IMR-90 (cell line): ENCODE measurements around the gene CAPS2. TPM values are rescaled to one million over a fixed set of nuclear protein-coding genes. Genes with fewer than 3 reads are reported as not detected.

Experiments used
- ATAC-seq: fragments of 200-7000 bp; cut with Tn5 transposase; 2 replicates; pipeline ENCODE4 v1.9.1; 2020; ENCODE audit warnings: low read depth, mild to moderate bottlenecking, moderate library complexity
- BruUV-seq: library from RNA; stranded (reverse); fragments of 400-500 nt; replicated peaks from 2 replicates; lab custom pipeline; 2021; lab: Mats Ljungman, UMichigan
- CTCF ChIA-PET: fragments of 300-600 bp; formaldehyde crosslinking; extraction: SDS; loops from one replicate; lab custom pipeline; 2021; ENCODE audit warnings: antibody characterized with exemption; lab: Yijun Ruan, JAX
- POLR2A ChIA-PET: fragments of 300-600 bp; sonication (Branson Sonifier 250); formaldehyde crosslinking; loops from one replicate; lab custom pipeline; 2022; ENCODE audit warnings: antibody characterized with exemption; ENCODE audit not compliant: unreplicated experiment; lab: Charles Lee
- DNase-seq: peaks from one replicate; pipeline ENCODE4 v3.0.0; 2013
- H2AFZ ChIP-seq: replicated peaks from 2 replicates; pipeline ENCODE3; 2013; ENCODE audit warnings: low read length, mild to moderate bottlenecking; ENCODE audit not compliant: poor library complexity
- H2AK5ac ChIP-seq: 2 replicates; pipeline ENCODE4 v1.6.1; 2013; ENCODE audit warnings: low read depth, low read length, inconsistent platforms
- H2AK9ac ChIP-seq: replicated peaks from 2 replicates; pipeline ENCODE3; 2013; ENCODE audit warnings: mild to moderate bottlenecking, low read depth, low read length, moderate library complexity; ENCODE audit not compliant: poor library complexity
- H2BK120ac ChIP-seq: 2 replicates; pipeline ENCODE4 v1.6.1; 2013; ENCODE audit warnings: low read depth, low read length, inconsistent platforms
- H2BK15ac ChIP-seq: 3 replicates; pipeline ENCODE4 v1.6.1; 2013; ENCODE audit warnings: low read depth, low read length, inconsistent platforms
- H2BK20ac ChIP-seq: 2 replicates; pipeline ENCODE4 v1.6.1; 2013; ENCODE audit warnings: low read depth, mild to moderate bottlenecking, inconsistent platforms, low read length, moderate library complexity
- H2BK5ac ChIP-seq: 2 replicates; pipeline ENCODE4 v1.6.1; 2013; ENCODE audit warnings: mild to moderate bottlenecking, low read depth, low read length, inconsistent platforms; ENCODE audit not compliant: poor library complexity, severe bottlenecking
- H3K14ac ChIP-seq: replicated peaks from 2 replicates; pipeline ENCODE4 v1.6.1; 2013; ENCODE audit warnings: low read depth, low read length, inconsistent platforms
- H3K18ac ChIP-seq: 2 replicates; pipeline ENCODE4 v1.6.1; 2013; ENCODE audit warnings: low read depth, low read length, control low read depth
- H3K23ac ChIP-seq: 2 replicates; pipeline ENCODE4 v1.6.1; 2013; ENCODE audit warnings: low read depth, low read length, inconsistent platforms
- H3K27ac ChIP-seq: 2 replicates; pipeline ENCODE4 v1.5.1; 2013; ENCODE audit warnings: mild to moderate bottlenecking, control low read depth, low read length; ENCODE audit not compliant: insufficient read depth
- H3K27me3 ChIP-seq: 2 replicates; pipeline ENCODE4 v1.6.1; 2013; ENCODE audit warnings: low read length; ENCODE audit not compliant: control insufficient read depth, insufficient read depth
- H3K36me3 ChIP-seq: 2 replicates; pipeline ENCODE4 v1.6.1; 2013; ENCODE audit warnings: low read length, mixed read lengths; ENCODE audit not compliant: control insufficient read depth, insufficient read depth
- H3K4ac ChIP-seq: 2 replicates; pipeline ENCODE4 v1.6.1; 2013; ENCODE audit warnings: low read depth, low read length, inconsistent platforms
- H3K4me1 ChIP-seq: 2 replicates; pipeline ENCODE4 v1.6.1; 2013; ENCODE audit warnings: low read length, mixed read lengths; ENCODE audit not compliant: control insufficient read depth, insufficient read depth
- H3K4me2 ChIP-seq: 2 replicates; pipeline ENCODE4 v1.6.1; 2013; ENCODE audit warnings: low read depth, mild to moderate bottlenecking, control low read depth, low read length, moderate library complexity
- H3K4me3 ChIP-seq: 2 replicates; pipeline ENCODE4 v1.5.1; 2013; ENCODE audit warnings: low read depth, mild to moderate bottlenecking, control low read depth, low read length, moderate library complexity; ENCODE audit not compliant: insufficient read depth
- H3K56ac ChIP-seq: 2 replicates; pipeline ENCODE4 v1.6.1; 2013; ENCODE audit warnings: low read length, inconsistent platforms; ENCODE audit not compliant: insufficient read depth; ENCODE audit errors: extremely low read depth
- H3K79me1 ChIP-seq, 2 experiments: 2 replicates each; pipeline ENCODE4 v1.6.1; 2013; ENCODE audit warnings: low read length in 2 of 2, inconsistent platforms in 1 of 2, low read depth in 1 of 2
- H3K9ac ChIP-seq: 2 replicates; pipeline ENCODE4 v1.6.1; 2013; ENCODE audit warnings: low read depth, low read length, control low read depth
- H3K9me1 ChIP-seq: 2 replicates; pipeline ENCODE4 v1.6.1; 2013; ENCODE audit warnings: low read length, inconsistent platforms; ENCODE audit not compliant: insufficient read depth
- H3K9me3 ChIP-seq: 2 replicates; pipeline ENCODE4 v1.6.1; 2013; ENCODE audit warnings: low read length; ENCODE audit not compliant: control insufficient read depth, insufficient read depth
- H4K20me1 ChIP-seq: 2 replicates; pipeline ENCODE4 v1.6.1; 2013; ENCODE audit warnings: low read length, inconsistent platforms; ENCODE audit not compliant: insufficient read depth
- H4K5ac ChIP-seq: 2 replicates; pipeline ENCODE4 v1.6.1; 2013; ENCODE audit warnings: mild to moderate bottlenecking, low read depth, low read length, control low read depth
- H4K8ac ChIP-seq, 2 experiments: 2 replicates each; pipeline ENCODE4 v1.6.1; 2013; ENCODE audit warnings: low read depth in 2 of 2, low read length in 2 of 2, control low read depth in 1 of 2, inconsistent platforms in 1 of 2
- H4K91ac ChIP-seq: 2 replicates; pipeline ENCODE4 v1.6.1; 2013; ENCODE audit warnings: low read depth, low read length, inconsistent platforms; ENCODE audit not compliant: insufficient read depth
- BHLHE40 ChIP-seq: fragments of 150-350 bp; IDR thresholded peaks from 2 replicates; pipeline ENCODE4 v1.6.1; 2016; ENCODE audit warnings: mild to moderate bottlenecking, low read depth, low read length
- CEBPB ChIP-seq: IDR thresholded peaks from 2 replicates; pipeline ENCODE4 v1.6.1; 2012; ENCODE audit warnings: low read depth, low read length, improper control_type of control experiment
- FOS ChIP-seq: fragments of 150-350 bp; IDR thresholded peaks from 2 replicates; pipeline ENCODE4 v1.6.1; 2016; ENCODE audit warnings: low read depth, low read length
- MAFK ChIP-seq: IDR thresholded peaks from 2 replicates; pipeline ENCODE4 v1.6.1; 2012; ENCODE audit warnings: low read depth, low read length, improper control_type of control experiment
- MAZ ChIP-seq: IDR thresholded peaks from 2 replicates; pipeline ENCODE4 v1.6.1; 2012; ENCODE audit warnings: low read depth, mild to moderate bottlenecking, low read length, improper control_type of control experiment, moderate library complexity, borderline replicate concordance
- MXI1 ChIP-seq: IDR thresholded peaks from 2 replicates; pipeline ENCODE4 v1.6.1; 2012; ENCODE audit warnings: low read depth, mild to moderate bottlenecking, low read length, moderate library complexity, borderline replicate concordance
- NFE2L2 ChIP-seq: fragments of 150-350 bp; IDR thresholded peaks from 2 replicates; pipeline ENCODE4 v1.6.1; 2016; ENCODE audit warnings: low read depth, mild to moderate bottlenecking, low read length
- POLR2A ChIP-seq: IDR thresholded peaks from 2 replicates; pipeline ENCODE4 v1.6.1; 2012; ENCODE audit warnings: mild to moderate bottlenecking, low read depth, low read length
- RAD21 ChIP-seq: IDR thresholded peaks from 2 replicates; pipeline ENCODE4 v1.6.1; 2012; ENCODE audit warnings: low read length, improper control_type of control experiment
- RCOR1 ChIP-seq: IDR thresholded peaks from 2 replicates; pipeline ENCODE4 v1.6.1; 2012; ENCODE audit warnings: mild to moderate bottlenecking, low read length, improper control_type of control experiment; ENCODE audit not compliant: insufficient replicate concordance
- WGBS, 2 experiments: methylation state at CpG; one replicate each; pipeline versions ENCODE4 v1.1.5 to v1.1.7; 2013; ENCODE audit warnings: missing lambda C conversion rate in 2 of 2; ENCODE audit not compliant: insufficient read length in 1 of 2; ENCODE audit errors: extremely low coverage in 2 of 2; 5-methylcytosine and 5-hydroxymethylcytosine counted together
- dilution Hi-C: fragments of 300-500 bp; cut with HindIII; formaldehyde crosslinking; loops from one replicate; pipeline ENCODE4 v1.14.3; 2018; ENCODE audit warnings: low sequenced_read_pairs; ENCODE audit not compliant: unreplicated experiment
- in situ Hi-C: fragments of 300-500 bp; cut with MboI; formaldehyde crosslinking; loops from 3 replicates; pipeline ENCODE4 v1.14.3; 2019; ENCODE audit warnings: low sequenced_read_pairs, inconsistent platforms, mixed read lengths
- intact Hi-C: fragments of 100-400 bp; cut with micrococcal nuclease; formaldehyde crosslinking; loops from 2 replicates; pipeline ENCODE4 v1.10.0; 2022
- polyA plus RNA-seq, 3 experiments: library from polyadenylated mRNA; depleted of rRNA; stranded (reverse); fragments of >200 nt; gene quantifications; 2 replicates each; pipeline ENCODE4 v1.2.3, GENCODE V29; 2012; ENCODE audit warnings: low replicate concordance in 1 of 3
- total RNA-seq: library from RNA; depleted of rRNA; stranded (reverse); fragments of >200 nt; gene quantifications from 2 replicates; pipeline ENCODE4 v1.2.3, GENCODE V29; 2012
- TF ChIP-seq, protein P1 (sequence below): conservative IDR thresholded peaks from 2 replicates; pipeline ENCODE4 v1.5.1; 2012; ENCODE audit warnings: mild to moderate bottlenecking, low read depth, low read length, improper control_type of control experiment
- TF ChIP-seq, protein P2 (sequence below): fragments of 150-350 bp; IDR thresholded peaks from 2 replicates; pipeline ENCODE4 v1.6.1; 2017; ENCODE audit warnings: mild to moderate bottlenecking, antibody characterized with exemption, low read length, low read depth

The CAPS2 gene
- total and polyA plus RNA-seq, 2 of the 4 experiments (the other 2 are of a cell fraction): 1.2 to 2.7 TPM

DNA sequence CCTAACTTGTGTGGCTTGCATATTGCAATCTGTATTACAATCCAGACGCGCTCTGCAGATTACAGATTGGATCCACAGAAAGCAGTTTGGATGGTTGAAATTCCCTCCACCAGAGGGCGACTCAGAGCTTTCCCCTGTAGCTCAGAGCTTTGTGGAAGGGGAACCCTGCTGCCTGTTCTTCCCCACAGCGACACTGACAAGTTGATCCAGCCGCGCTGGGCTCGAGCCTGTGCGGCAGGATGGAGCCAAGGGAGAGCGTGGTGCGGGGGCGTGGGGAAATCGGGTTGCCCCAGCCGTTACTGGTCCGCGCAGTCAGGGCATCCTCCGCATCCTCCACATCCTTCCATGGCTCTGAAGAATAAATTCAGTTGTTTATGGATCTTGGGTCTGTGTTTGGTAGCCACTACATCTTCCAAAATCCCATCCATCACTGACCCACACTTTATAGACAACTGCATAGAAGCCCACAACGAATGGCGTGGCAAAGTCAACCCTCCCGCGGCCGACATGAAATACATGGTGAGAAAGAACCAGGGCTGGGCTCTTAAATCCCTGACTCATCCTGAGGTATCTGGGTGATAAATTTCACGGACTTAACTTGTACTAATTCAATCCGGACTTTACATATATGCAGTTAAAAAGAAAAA lies 4.4 kb upstream of the CAPS2 start, which contains the start of gene GLIPR1L1 (continued):
- TF ChIP-seq, protein P1, sequence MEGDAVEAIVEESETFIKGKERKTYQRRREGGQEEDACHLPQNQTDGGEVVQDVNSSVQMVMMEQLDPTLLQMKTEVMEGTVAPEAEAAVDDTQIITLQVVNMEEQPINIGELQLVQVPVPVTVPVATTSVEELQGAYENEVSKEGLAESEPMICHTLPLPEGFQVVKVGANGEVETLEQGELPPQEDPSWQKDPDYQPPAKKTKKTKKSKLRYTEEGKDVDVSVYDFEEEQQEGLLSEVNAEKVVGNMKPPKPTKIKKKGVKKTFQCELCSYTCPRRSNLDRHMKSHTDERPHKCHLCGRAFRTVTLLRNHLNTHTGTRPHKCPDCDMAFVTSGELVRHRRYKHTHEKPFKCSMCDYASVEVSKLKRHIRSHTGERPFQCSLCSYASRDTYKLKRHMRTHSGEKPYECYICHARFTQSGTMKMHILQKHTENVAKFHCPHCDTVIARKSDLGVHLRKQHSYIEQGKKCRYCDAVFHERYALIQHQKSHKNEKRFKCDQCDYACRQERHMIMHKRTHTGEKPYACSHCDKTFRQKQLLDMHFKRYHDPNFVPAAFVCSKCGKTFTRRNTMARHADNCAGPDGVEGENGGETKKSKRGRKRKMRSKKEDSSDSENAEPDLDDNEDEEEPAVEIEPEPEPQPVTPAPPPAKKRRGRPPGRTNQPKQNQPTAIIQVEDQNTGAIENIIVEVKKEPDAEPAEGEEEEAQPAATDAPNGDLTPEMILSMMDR: peak; percentile 85
- TF ChIP-seq RCOR1: peak; percentile 71
- no peak for TF ChIP-seq POLR2A

DNA sequence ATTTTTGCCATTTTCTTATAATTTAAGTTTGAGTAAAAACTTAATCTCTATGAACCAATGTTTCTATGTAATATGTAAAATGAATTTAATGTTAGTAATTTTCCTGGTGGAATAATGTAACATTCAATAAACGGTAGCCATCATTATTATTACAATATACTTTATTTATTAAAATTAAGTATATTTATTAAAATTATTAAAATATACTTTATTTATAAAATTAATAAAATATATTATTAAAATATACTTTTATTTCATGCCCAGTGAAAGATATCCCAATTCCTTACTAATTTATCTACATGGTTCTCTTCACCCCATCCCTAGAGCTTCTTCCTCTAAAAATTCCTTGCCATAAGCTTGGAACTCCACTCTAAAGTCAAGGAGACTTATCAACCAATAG lies 2.5 kb downstream of the CAPS2 start:
- Histone ChIP-seq H4K91ac (no peak overlapping the region), H3K4ac (no peak overlapping the region), H2BK20ac (no peak overlapping the region), H2BK5ac (no peak overlapping the region), H2AK5ac (no peak overlapping the region), H2BK120ac (no peak overlapping the region), H3K4me1 (no peaks in the 10 kb centered on the region), H3K14ac (no peak overlapping the region), H3K9ac (no peak overlapping the region), H3K36me3 (no peaks in the 10 kb centered on the region), H2BK15ac (no peak overlapping the region), H3K9me1 (no peaks in the 10 kb centered on the region; the same call in 1 of the 2 replicates), H3K23ac (no peak overlapping the region), H3K4me2 (no peak overlapping the region), H4K5ac (no peak overlapping the region), H4K8ac (no peak overlapping the region), H3K4me3 (no peak overlapping the region), H4K20me1 (no peaks in the 10 kb centered on the region), H2AK9ac (no peak overlapping the region), H3K18ac (no peak overlapping the region), H3K56ac (no peak overlapping the region), H3K79me1 (no peaks in the 10 kb centered on the region), H3K27me3 (no peaks in the 10 kb centered on the region), H2AFZ (no peak overlapping the region), H3K9me3 (no peaks in the 10 kb centered on the region), H3K27ac (no peak overlapping the region)
- no CpG with 5 or more reads among the region's 1 CpG for WGBS, 2 experiments
- ATAC-seq: no peak
- ChIA-PET CTCF (no interaction called here), POLR2A (no interaction called here)
- no TSS peak for BruUV-seq
- dilution Hi-C loops (no loop called here), in situ Hi-C loops (loop anchor here (25.0 kb wide), 1 partner anchor 710 kb away; the partner anchor contains the start of gene PHLDA1), intact Hi-C loops (no loop called here)
- no peak for DNase-seq
- TF ChIP-seq, protein P2, sequence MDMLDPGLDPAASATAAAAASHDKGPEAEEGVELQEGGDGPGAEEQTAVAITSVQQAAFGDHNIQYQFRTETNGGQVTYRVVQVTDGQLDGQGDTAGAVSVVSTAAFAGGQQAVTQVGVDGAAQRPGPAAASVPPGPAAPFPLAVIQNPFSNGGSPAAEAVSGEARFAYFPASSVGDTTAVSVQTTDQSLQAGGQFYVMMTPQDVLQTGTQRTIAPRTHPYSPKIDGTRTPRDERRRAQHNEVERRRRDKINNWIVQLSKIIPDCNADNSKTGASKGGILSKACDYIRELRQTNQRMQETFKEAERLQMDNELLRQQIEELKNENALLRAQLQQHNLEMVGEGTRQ: no peak
- TF ChIP-seq POLR2A (no peak), MAZ (no peak), FOS (no peak), BHLHE40 (no peak), NFE2L2 (no peak), MAFK (no peak), RAD21 (no peak), CEBPB (no peak), MXI1 (no peak), RCOR1 (no peak)
